H4 (cell line): ENCODE results near the gene ZNF277. TPM values are rescaled to one million over a fixed set of nuclear protein-coding genes. Genes with fewer than 3 reads are reported as not detected.

Experiments
- DNase-seq: peaks from one replicate; pipeline ENCODE4 v3.0.0-alpha.2; 2015; ENCODE audit warnings: low spot score
- total RNA-seq: library from RNA; depleted of rRNA; stranded (reverse); fragments of >200 nt; shearing (Covaris generic); gene quantifications from 2 replicates; pipeline ENCODE4 v1.2.3, GENCODE V29; 2014

Gene ZNF277
- total RNA-seq, 1 experiment from 2014 or later, result 33.9 TPM

GRCh38 chr7:112350585-112350984 lies 144.1 kb downstream of the ZNF277 start:
- DNase-seq, result no peak

GRCh38 chr7:112356596-112356995 lies 150.1 kb downstream of the ZNF277 start:
- DNase-seq, result no peak

GRCh38 chr7:112357136-112357535 lies 150.6 kb downstream of the ZNF277 start:
- DNase-seq, result no peak

DNA sequence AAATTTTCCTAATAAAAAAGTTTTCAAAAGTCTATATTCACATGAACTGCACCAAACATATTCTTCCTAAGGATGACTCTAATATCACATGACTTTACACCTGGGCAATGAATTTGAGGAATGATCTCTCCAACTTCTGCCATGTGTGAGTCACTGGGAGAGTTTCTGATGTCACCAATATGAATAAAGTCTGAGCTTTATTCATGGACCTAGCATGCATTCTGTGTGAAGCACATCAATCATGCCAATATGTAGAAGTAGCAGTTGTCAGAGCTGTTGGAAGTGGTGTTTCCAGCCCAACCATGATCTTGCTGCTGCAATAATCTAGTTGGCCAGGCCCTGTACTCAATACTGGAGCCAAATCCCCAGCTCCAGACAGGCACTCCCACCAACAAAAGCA lies 152.0 kb downstream of the ZNF277 start:
- no peak for DNase-seq

DNA sequence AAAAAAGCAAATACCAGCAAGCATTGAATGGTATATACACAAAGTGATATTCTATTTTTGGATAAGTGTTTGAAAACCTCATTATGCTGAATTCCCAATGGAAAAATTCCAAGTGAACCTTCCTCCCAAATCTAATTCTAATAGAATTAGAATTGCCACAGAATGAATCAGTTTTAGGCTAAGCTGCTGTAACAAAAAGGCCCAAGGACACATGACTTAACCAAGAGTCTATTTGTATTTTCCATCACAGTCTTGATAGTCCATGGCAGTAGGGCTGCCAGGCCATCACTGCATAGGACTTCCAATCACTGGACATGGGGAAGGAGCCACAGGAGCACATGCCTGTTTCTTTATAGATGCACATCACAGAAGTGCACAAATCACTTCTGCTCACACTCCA lies 152.6 kb downstream of the ZNF277 start:
- DNase-seq, result no peak

- no peak for DNase-seq
Measured at GRCh38 chr7:112360681-112361080, 154.2 kb downstream of the ZNF277 start.

DNA sequence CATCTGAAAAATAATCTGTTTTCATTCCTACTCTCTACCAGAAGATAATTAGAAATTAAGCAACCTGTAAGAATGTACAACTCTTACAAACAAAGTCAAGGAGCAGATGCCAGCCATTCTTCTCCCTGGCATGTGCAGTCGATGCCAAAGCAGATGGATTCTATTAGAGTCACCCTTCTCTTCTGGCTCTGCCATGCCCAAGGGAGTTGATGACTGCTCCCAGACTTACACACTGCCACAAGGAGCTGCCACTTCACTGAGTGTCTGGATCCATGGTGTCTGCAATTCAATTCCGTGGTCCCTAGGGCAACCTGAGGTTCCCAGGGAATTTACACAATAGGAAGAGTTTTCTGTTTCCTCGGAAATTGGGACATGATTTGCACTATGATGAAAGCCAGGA lies 154.7 kb downstream of the ZNF277 start:
- no peak for DNase-seq

DNA sequence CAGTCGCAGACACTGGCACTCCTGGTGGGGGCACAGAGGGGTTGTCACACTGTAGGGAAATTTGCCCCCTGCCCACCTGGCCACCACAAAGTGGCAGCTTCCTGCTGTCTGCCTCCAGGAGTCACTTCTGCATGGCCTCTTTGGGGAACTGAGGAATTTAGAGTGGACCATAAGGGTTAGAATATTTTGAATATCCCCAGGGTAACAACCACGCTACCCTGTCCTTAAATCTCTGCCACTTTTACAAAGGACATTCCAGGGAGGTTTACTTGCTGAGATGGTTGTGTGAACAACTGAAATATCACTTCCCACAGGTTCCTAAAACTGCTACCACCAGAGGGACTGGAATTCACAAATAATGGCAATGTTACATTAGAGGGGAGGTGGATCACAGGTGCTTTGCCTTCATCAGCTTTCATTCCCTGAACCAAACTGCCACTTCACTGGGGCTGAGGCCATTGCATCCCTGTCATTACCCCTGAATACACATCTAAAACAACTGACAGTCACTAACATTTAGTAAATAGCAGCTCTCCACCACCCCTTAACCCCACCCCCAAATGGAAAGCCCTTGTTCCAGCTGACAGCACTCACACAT lies 155.7 kb downstream of the ZNF277 start:
- DNase-seq, result no peak

DNA sequence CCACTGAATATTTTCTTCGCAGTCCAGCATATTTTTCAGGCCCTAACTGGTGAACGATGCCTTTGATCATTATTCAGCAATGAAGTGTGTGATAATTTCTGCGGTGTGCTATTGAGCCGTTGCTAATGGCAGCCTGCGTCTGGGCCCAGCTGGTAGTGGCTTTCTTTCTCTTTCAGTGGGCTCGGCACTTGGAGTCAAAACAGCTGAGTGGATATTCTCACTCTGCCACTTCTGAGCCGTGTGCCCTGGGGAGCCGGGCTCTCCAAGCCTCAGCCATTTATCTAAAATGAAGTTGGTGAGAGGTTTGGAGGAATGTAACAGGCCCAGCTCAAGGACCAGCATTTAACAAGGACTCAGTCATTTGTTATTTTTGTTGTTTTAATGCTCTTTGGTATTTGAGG lies 156.2 kb downstream of the ZNF277 start:
- no peak for DNase-seq

GRCh38 chr7:112364388-112364787 lies 157.9 kb downstream of the ZNF277 start:
- DNase-seq, result no peak

GRCh38 chr7:112365551-112365950 lies 159.1 kb downstream of the ZNF277 start:
- DNase-seq, result no peak

DNA sequence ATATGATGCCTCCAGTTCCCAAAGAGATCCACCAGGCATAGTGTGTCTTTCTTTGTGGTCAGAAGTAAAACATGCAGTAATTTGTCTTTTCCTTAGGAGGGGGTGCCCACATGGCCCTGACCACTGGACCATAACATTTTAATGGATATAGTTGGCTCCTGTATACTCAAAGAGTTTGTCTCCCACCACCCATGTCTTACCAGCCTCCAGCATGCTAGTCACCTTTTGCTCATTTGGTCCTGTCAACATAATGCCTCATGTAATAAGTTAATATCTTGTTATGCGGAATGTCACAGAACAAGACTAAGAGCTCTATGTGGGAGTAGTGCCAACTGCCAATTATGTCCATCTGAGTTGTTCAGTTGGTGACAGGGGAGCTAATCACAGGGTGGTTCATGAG lies 160.4 kb downstream of the ZNF277 start:
- no peak for DNase-seq

DNA sequence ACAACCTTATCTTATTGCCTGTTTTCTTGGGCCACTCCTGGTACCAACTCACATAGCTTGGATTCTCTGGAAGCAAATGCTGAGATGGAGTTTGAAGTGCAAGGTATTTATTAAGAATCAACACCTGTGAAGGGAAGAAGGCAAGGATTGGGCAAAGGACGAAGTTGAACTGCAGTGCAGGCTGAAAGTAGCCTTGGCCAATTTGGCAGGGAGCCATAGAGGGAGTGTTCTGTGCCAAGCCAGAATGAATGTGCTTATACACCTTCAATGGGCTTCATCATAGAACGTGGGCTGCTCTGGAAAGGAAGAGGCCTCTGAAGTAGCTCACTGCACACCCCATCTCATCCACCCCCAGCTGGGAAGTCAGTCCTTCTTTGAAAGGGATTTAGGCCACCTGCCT lies 163.9 kb downstream of the ZNF277 start:
- DNase-seq, result no peak

GRCh38 chr7:112371701-112372100 lies 165.2 kb downstream of the ZNF277 start:
- DNase-seq, result no peak

DNA sequence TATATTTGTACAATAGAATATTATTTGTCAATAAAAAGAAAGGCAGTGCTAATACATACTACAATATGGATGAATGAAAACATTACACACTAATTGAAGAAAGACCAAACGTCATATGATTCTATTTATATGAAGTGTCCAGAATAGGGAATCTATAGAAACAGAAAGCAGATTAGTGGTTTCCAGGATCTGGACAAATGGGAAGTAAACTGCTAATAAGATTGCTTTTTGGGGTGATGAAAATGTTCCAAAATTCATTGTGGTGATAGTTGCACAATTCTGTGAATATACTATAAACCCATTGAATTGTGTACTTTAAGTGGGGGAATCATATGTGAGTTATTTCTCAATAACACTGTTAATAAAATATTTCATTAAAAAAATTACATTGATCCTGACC lies 165.6 kb downstream of the ZNF277 start:
- DNase-seq, result no peak

DNA sequence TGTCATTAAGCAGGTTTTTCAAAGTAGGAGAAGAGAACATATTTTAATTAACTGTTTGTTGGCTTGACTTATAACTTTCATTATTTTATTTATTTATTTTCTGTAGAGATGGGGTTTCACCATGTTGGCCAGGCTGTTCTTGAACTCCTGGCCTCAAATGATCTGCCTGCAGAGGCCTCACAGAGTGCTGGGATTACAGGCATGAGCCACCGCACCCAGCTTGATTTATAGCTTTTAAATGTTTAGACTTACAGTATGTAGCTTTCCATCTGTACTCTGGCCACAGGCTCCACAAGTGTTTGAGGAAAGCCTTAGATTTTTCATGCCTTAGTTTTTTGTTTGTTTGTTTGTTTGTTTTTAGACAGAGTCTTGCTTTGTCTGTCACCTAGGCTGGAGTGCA lies 171.1 kb downstream of the ZNF277 start:
- no peak for DNase-seq

- DNase-seq, result no peak
Measured at GRCh38 chr7:112381311-112382091, 175.0 kb downstream of the ZNF277 start.

DNA sequence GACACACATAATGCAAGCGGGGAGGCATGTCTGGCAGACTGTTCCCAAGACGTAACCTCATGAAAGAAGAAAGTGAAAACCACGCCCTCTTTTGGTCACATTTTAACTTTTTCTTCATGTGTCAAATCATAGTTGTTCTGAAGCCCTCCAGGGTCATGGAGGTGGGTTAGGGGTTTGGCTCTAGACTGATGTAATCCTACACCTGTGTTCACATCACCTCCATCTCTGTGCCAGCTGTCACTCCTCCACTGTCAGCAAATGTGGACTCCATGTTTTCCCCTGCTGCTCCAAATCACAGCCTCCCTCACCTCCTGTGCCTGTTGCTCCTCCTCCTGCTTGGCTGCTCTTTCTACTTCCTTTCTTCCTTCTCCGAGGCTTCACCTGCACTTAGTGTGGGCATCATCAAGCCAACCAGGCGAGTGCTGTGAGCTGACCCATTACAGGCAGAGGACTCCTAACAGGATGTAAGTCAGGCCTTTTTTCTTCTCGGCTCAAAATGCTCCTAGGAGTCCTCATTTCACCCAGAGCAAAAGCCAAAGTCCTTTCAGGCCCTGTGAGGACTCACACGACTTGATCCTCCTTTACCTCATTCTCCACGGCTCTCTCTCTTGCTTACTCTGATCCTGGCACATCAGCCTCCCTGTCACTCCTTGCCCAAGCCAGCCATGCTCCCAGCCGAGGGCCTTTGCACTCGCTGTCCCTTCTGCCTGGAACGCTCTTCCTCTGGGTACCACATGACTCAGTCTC lies 177.3 kb downstream of the ZNF277 start:
- DNase-seq, result no peak

DNA sequence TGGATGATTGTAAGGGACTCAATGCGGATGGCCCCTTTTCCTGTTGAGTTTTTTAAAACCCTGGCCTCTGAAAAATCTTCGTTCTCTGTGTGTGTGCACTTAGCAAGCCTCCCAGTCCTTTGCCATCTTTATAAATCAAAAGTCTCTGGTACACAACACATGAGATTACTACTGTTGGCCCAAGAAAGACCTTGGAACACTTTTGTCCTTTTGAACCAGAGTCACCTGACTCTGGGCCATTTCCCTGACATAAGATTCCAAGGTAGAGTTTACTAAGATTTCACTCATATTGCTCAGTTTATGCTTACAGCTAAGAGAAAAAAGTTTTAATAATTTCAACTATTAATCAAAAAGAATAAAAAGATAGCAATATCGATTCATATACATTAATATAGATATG lies 179.0 kb downstream of the ZNF277 start:
- DNase-seq, result no peak

- no peak for DNase-seq
Measured at GRCh38 chr7:112386619-112387018, 180.1 kb downstream of the ZNF277 start.

DNA sequence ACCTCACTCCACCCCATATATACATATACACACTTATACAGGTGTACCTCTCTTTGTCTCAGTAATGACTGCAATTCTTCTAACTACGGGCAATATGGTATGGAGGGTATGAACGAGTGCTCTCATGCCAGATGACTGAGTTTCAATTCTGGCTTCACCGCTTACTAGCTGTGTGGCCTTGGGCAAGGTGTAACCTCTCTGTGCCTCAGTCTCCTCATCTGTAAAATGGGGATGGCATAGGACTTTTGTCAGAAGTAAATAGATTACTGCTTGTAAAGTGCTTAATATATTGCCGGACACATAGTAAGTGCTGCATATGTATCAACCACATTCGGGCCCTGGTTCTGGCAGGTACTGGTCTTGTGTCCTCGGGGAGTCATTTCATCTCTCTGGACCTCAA lies 183.7 kb downstream of the ZNF277 start:
- no peak for DNase-seq

- DNase-seq, result peak; percentile 18
Measured at GRCh38 chr7:112391079-112391821, 184.8 kb downstream of the ZNF277 start.
